GM19463 (cell line): ENCODE data around the gene DUSP6.

Experiments used
- ATAC-seq: cut with Tn5 transposase; IDR thresholded peaks from one replicate; pipeline ENCODE4 v1.9.1; 2021; ENCODE audit warnings: mild to moderate bottlenecking, moderate library complexity; ENCODE audit not compliant: unreplicated experiment

The DUSP6 gene

DNA sequence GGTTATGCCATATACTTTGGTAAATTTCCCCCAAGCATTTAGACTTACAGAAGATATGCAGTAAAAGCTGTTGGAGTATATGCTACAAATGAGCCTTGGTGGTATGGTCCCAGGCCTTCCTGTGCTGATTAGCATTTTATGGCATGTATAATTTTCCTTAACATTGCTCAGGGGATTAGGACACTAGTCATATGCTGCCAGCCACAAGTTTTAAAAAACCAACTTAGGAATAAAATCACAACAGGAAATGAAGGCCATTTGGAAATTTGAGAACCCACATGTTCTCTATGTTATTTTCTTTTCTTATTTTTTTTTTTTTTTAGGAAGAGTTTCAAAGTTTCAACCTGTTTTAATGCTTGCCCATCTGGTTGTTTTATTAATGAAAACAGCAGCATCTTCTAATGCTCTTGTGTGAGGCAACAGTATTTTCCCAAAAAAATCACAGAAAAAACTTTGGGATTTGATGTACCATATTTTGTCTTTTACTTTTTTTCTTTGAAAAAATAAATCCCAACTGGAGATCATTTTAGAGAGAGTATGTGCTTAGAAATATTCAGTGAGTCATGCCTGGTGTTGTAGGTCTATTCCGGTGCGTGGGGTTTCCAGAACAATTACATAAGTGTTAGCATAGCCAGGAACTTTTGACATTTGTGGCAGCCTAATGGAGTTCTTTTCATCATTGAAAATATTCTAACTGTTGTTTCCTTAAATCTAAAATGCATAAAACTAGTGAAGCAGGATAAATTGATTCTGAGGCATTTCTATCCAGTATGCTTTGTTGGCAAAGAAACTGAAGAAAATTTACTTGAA is 21.7 kb upstream of the DUSP6 start:
- ATAC-seq: no peak

DNA sequence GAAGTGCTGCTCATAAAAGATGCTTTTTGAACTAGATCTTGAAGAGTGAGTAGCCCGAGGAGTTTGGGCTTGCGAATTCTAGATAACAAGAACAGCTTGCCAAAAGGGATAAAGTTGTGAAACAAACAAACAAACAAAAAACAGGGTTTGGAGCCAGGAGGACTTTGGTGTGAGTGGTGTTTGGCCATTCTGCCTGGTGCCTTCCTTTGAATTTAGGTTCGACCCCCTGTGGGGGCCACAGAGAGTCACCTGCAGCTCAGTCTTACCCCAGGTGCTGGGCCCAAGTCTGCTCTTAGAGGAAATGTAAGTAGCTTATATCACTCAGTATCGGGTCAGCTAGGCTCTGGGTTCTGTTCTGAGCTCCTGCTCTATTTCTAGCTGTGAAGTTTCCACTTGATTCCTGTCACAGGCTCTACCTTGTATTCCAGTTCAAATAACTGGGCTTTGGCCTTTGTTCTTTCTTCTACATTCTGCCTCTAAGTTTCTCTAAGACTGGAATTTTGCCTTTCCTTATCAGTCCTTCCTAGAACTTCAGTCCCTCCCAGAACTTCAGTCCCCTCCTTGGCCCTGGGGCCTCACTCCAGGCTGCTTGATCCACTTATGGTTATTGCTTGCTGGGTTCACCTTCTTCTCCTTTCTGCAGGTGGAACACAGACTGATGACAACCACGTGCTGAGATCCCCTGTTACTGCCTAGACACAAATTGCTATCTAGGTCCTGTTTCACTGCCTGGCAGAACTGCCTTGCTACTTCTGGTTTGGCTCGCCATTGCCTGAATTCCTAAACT is 20.5 kb upstream of the DUSP6 start:
- ATAC-seq: no peak

DNA sequence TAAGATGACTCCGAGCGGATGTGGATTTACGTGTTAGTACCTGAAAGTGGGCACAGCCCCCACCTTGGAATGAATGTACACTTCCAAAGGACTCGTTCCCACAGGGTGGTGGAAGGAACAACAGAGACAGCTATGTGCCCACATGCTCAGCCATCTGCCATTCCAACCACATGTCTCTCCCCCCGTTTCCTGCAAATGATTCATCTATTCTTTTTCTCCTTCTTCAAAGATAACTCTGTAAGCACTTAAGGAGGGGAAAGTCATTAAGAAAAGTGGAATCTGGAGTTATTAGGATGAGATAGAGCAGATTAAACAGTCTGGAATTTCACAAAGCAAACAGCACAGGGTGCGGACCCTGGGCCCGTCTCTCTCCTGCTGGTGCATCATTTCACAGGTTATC is 18.5 kb upstream of the DUSP6 start:
- ATAC-seq: no peak

DNA sequence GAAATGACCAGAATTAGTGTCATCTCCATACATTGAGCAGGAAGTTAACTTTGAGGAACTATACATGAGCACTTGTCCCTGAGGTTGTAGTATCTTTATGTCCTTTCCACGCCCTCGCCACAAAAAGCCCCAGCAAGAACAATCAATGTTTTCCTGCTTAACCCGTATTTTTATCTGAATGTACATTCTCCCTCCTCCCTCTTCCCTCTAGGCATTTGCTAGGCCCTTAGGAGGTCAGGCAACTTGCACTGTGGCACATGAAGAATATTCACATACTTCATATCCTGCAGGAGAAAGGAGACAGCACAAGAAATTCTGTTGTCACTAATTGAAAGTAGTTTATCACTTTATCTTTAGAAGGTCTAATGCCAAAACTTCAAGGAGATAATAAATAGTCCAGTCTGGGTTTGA is 18.1 kb upstream of the DUSP6 start:
- ATAC-seq: no peak

DNA sequence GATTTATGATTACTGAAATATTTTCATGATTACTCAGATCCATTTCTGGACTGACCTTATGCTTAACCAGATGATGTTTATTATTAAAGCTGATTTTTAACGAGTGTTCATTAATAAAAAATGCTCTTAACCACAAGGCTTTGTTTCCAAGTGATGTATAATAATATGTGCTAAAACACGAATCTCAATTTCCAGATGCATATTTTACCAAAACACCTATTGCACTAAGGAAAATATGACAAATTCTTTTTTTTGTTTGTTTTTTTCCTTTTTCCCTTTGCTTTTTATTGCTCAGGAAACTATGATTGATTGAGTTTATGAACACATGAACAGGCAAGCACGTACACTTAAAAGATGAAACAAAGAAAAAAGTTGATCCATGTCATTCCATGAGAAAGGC is 16.9 kb upstream of the DUSP6 start:
- ATAC-seq: no peak

DNA sequence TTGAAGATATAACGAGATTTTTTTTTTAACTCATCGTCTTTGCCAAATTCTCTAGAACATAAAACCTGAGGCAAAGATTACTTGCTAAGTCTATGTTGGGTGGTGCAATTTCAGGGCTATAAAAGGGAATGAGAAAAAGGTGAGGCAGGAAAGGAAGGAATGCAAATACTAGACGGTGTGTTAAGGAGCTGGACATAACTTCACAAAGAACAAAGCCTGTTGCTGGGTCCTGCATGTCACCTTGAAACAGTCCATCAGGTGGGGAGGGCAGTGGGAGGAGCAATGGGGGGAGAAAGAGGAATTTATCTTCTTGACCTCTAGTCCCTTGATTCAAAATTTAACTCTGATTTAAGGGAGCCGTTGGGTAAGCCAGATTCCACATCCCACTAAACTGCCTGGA is 16.1 kb upstream of the DUSP6 start:
- no peak for ATAC-seq

DNA sequence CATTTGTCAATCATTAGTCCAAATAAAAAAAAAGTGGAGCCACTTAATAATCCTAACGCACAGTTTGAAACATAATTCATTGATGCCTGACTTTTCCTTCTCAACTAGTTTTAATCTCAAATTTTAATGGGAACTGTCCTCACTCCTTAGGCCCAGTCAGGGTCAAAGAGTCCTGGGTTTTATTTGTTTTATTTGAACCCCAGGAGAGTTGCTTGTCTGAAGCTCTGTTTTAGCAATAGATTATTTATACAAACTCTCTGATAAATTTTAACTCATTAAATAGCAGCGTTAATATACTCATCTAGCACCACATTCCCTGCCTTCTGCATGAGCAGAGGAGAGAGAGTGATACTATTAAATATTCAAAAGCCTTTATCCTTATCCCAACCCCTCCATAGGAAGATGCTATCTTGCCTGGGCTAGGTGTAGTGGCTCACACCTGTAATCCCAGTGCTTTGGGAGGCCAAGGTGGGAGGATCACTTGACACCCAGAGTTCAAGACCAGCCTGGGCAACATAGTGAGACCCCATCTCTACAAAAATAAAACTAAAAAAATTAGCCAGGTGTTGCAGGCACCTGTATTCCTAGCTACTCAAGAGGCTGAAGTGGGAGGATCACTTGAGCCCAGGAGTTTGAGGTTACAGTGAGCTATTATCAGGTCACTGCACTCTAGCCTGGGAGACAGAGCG is 14.5 kb upstream of the DUSP6 start:
- no peak for ATAC-seq

DNA sequence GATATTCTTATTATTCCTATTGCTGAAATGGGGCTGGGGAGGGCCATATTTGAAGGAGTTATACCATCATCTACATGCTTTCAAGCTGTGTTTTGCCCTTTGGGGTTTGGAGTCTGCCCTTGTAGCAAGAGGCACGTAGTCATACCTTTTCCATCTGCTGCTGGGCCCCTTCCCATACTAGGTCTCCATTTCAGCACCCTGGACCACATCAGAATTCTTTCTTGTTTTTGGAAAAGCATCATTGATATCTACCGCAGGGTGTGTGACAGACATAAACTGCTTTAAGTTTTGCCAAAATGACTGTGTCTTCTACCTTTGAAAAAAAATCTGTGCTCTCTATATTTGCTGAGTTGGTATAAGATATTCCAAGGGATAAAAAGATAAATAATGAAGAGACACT is 12.3 kb upstream of the DUSP6 start:
- ATAC-seq: no peak

DNA sequence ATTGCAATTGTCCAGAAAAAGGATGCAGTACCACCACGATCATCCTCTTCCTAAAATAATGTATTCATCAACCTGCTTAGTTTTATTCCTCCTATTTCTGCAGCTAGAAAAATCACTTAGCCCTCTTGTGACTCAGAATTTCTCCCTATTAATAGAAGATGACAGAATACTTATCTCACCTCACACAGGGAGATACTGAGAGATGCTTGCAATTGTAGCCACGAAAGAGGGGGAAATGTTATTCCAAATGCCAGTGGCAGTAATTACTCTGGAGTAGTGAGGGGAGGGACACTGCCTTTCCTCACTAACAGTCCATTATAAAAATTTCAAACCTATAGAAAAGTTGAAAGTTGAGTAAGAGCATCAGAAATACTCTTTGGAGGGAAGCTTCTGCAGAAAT is 11.8 kb upstream of the DUSP6 start:
- no peak for ATAC-seq

DNA sequence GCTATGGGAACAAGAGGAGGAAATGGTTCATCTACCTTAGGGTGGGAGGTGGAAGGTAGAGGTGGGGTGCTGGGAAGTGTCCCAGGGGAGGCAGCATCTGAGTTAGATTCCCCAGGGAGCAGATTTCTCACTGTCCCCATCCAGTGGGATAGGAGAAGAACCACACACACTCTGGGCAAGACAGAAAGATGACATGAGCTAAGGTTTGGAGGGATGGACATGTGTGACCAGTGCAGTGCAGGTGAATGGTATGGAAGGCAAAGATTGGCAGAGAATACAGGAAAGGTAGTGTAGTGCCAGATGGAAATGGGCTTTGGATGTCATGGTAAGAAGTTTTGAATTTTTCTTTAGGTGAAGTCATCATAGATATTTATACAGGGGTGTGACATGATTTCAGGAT is 11.3 kb upstream of the DUSP6 start:
- no peak for ATAC-seq

DNA sequence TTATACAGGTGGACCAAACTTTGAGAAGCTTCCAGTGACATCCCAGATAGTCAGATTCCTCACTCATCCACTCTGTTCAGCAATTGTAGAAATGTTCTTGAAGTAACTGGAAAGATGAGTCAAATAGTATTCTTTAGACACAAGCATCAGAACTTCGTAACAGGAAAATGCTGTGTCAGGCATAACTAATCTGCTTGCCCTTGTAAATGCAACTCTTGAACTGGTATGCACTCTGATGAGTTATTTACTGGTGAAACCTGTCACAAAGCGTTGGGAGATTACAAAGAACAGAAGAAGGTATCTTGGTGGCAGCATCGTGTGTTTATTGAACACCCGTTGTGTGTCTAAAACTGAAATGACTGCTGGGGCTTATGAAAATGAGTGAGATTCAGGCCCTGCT is 10.8 kb upstream of the DUSP6 start:
- ATAC-seq: no peak

DNA sequence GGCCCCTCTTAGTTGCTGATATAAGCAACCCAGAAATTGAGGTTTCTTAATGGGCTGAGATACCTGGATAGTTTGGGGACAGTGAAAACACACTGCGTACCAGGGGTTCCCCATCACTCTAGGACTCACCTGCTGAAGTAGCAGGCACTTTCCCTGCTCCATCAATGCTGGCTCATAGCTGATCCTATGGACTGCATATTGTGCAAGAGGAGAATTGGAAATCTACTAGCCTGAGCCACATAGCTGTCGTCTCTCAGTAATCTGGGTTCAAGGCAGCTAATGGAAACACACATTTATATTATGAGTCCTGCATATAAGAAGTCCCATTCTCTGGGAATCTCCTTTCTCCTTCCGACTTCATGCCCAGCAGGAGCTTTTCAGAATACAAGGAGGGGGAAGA is 7.3 kb upstream of the DUSP6 start:
- no peak for ATAC-seq

DNA sequence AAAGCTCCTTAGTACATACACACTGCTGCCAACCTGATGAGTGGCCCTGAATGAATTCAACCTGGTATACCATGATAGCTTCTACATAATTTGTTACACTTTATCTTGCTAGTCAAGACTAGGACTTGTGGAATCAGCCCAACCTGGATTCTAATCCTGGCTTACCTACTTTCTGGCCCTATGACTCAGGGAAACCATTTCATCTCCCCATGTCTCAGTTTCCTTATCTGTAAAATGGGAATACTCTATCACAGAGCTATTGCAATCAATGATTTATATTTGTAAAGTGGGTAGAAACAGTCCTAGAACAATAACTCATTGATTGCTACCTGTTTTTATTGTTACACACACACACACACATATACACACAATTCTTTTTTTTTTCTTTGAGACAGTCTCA is 6.5 kb upstream of the DUSP6 start:
- no peak for ATAC-seq

DNA sequence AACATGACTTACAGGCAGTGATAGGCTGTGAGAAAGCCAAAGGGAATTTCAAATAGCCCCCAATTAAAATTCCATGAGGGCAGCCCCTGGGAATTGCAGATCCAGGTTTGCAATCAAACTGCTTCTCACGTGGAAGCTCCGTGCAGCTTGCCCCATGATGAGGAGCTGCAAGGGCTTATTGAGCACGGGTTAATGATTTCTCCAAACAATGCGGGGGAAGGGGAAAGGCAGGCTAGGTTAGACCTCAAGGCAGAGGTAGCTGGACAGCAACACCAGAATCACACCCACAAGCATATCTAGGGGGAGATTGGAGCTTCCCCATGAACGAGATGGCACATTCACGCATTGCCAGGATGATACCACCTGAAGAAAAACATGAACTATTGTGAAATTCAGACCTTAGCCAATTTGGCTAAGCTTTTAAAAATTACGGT is 5.0 kb upstream of the DUSP6 start:
- ATAC-seq: no peak

DNA sequence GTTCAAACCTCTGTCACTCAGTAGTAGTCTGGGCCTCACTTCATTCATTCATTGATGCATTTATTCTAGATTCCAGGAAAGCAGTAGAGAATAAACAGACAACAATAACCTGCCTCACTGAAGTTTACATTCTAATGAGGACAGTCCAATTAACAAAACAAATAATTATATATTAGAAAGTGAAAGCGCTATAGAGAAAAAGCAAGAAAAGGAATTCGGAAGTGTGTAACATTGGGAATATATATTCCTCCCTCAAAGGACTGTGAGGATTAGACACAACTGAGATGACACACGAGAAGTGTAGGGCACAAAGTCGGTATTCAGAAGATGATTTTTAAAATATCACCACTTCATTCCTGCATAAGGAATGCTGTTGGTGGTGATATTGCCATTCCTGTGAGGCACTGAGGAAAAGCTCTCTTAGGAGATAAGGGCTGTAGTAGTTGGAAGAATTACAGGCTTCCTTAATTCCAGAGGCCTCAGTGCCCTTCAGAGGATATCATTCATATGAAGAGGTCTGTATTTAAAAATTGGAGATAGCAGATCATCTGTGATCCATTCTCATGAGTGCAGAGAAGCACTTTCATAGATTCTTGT is 3.9 kb upstream of the DUSP6 start:
- no peak for ATAC-seq

DNA sequence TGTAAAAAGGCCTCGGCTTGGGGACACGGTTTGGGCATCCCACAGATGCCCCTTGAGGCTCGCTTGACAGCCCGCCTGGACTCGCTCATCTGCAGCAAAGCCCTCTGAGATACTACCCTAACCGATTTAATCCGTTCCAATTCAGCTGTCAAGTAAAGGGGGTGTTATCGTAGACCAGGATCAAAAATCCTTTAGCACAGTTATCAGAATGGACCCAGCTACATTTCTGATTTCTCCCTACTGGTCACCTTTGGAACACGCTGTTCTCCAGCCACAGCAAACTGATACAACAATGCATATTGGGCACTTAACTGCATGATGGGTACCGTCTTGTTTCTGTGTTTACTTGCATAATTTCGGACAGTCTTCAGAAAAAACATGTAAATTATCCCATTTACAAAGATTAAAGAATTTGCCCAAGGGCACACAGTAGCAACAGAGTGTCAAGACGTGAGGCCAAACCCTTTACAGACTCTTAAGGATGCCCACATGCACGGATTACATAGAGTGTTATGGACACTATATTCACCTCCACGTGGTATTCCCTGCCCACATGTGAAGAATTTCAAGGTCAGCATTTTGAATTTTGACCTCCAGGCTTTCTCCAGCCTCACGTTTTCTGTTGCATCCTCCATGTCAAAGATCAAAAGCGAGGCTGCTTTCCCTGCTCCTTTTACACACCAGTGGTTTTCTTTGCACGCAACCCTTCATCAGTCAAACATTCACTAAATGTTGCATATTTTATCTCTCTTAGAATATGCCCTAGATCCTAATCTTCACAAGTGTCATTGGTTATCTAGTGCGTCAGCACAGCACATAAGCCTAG is 3.2 kb upstream of the DUSP6 start:
- no peak for ATAC-seq

DNA sequence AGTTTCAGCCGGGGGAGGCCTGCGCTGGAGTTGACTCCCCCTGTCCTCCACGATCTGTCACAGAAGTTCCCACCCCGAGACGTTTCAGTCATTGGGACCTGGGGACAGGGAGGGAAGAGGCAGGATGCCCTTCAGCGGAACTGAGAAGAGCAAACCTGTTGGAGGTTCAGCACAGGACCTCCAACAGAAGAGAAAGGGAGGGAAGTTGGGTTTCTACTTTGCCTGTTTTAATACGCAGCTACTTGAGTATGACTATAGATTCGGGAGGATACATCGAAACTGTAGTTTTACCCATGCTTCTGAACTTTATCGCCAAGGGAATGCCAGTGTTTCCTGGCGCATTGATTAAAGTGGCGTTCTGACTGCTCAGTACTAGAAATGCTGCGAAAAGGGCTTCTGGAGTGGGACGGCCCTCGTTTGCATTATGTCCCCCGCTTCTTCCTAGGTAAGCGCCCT is 2.3 kb upstream of the DUSP6 start:
- no peak for ATAC-seq

DNA sequence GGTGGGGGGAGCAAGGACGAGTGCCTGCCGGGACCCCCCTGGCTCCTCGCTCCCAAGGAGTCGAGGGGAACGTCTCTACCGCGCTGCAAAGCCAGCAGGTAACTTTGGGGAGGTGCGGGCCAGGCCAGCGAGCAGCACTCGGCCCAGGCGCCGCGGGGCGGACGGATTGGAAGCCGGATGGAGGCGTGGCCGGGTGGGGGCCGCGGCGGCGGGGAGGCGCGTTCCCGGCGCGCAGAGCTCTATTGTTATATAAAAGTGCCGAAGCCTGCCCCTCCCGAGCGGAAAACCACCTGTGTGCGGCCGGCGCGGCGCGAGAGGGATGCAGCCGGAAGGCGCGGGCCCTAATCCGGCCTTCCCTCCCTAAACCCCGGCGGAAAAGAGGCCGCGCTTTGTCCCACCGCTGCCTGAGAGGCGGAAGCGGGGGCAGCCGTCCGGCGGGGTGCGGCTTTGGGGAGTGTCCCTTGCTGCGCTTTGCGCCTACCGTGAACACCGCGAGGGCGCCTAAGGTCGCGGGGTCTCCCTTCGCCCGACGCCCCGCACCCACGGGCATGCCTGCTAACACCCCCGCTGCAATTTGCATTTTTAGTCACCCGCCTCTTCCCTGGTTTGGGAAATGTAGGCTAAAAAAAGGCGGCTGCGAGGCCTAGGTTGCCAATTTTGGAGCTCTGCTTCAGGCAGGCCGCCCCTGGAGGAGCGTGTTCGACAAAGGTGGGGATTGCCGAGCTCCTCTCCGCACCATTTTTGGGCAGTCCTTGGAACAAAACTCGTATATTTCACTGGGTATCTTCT is 1.7 kb upstream of the DUSP6 start:
- ATAC-seq: peak; percentile 26

DNA sequence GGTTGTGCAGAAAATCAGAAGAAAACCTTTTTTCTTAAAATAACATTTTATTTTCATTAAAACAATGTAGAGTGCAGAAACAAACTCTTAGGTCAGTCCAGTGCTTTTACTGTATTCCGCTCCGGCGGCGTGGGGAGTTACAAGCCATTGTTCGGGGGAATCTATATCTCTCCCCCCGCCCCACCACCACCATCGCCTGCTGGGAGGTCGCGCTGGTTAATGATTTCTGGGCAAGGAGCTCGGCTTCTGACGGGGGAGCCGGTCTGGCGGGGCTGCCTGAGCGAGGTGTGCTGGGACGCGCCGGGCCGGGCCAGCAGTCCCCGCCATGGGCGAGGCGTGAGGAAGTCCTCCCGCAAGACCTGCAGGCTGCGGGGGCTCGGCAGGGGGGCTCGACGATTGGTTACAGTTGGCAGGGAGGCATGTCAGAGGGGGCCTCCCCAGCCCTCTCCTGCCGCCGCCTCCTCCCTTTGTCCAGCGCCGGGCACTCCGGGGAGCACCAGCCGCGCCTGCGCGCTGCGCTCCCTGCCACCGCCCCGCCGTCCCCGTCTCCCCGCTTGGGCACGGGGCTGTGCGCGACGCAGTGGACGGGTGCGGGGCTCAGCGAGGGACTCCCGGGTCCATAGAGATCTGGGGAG is 1.0 kb upstream of the DUSP6 start:
- peak; percentile 24 for ATAC-seq

DNA sequence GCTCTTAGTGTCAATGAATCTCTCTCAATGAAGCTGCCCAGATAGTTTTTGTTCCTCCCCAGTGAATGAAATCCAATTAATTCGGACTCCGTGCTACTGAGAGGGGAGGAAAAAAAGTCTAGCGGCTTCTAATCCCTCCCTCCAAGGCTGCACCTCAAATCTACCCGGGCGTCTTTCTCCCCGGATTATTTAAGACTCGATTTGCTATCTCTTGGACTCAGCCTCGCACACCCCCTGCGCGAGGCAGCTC is 134 bp downstream of the DUSP6 start:
- no peak for ATAC-seq
